ENCODE measurements around the gene CD52. TPM values are rescaled to one million over a fixed set of nuclear protein-coding genes. Genes with fewer than 3 reads are reported as not detected.

The CD52 gene
- total RNA-seq, 1 donor from 2014 or later, result 1,191 TPM

- intact Hi-C loops (cut with micrococcal nuclease), result no loop called here
These were observed 20.5 kb upstream of the CD52 start for GRCh38 chr1:26297057-26297790.

GRCh38 chr1:26297791-26298124 lies 20.0 kb upstream of the CD52 start:
- intact Hi-C loops (cut with micrococcal nuclease), result no loop called here

GRCh38 chr1:26300578-26301275 lies 17.0 kb upstream of the CD52 start:
- intact Hi-C loops (cut with micrococcal nuclease), result loop anchor here (10.0 kb wide), 1 partner anchor 326 kb away; no protein-coding TSS in a partner anchor

GRCh38 chr1:26302733-26303405 lies 14.9 kb upstream of the CD52 start:
- intact Hi-C loops (cut with micrococcal nuclease), result loop anchor here (10.0 kb wide), 1 partner anchor 328 kb away; no protein-coding TSS in a partner anchor

GRCh38 chr1:26305667-26306289 lies 12.0 kb upstream of the CD52 start:
- intact Hi-C loops (cut with micrococcal nuclease), result loop anchor here (1.0 to 10.0 kb wide), 5 partner anchors 21 to 398 kb away; partner anchors contain the start of genes DHDDS, HMGN2 and STMN1

GRCh38 chr1:26306290-26307229 lies 11.2 kb upstream of the CD52 start, which contains the start of gene UBXN11:
UBXN11 (minus strand) TSS chr1:26306636; CDS start chr1:26302883, 3,753 bp downstream.
- intact Hi-C loops (cut with micrococcal nuclease), result loop anchor here (1.0 to 10.0 kb wide), 8 partner anchors 11 to 399 kb away; partner anchors contain the start of genes CD52, CEP85, DHDDS and HMGN2

GRCh38 chr1:26307363-26307781 lies 10.4 kb upstream of the CD52 start:
- intact Hi-C loops (cut with micrococcal nuclease), result loop anchor here (1.0 to 10.0 kb wide), 6 partner anchors 10 to 400 kb away; partner anchors contain the start of genes CD52, CEP85, HMGN2 and STMN1

GRCh38 chr1:26307966-26308899 lies 9.5 kb upstream of the CD52 start:
- intact Hi-C loops (cut with micrococcal nuclease), result loop anchor here (1.0 to 10.0 kb wide), 6 partner anchors 9 to 401 kb away; partner anchors contain the start of genes CD52, CEP85, HMGN2 and STMN1

- intact Hi-C loops (cut with micrococcal nuclease), result no loop called here
These were observed 3.3 kb upstream of the CD52 start for GRCh38 chr1:26314501-26314900.

GRCh38 chr1:26315874-26316850 lies 1.6 kb upstream of the CD52 start:
- intact Hi-C loops (cut with micrococcal nuclease), result loop anchor here (5.0 kb wide), 1 partner anchor 204 kb away; the partner anchor contains the start of gene PDIK1L

GRCh38 chr1:26317146-26317545 lies 612 bp upstream of the CD52 start:
- intact Hi-C loops (cut with micrococcal nuclease), result loop anchor here (1.0 to 5.0 kb wide), 2 partner anchors 10 to 205 kb away; partner anchors contain the start of gene PDIK1L

GRCh38 chr1:26318338-26319064 lies 743 bp downstream of the CD52 start:
- intact Hi-C loops (cut with micrococcal nuclease), result loop anchor here (1.0 to 5.0 kb wide), 2 partner anchors 57 to 206 kb away; partner anchors contain the start of gene PDIK1L

GRCh38 chr1:26320896-26321295 lies 3.1 kb downstream of the CD52 start:
- intact Hi-C loops (cut with micrococcal nuclease), result loop anchor here (1.0 to 5.0 kb wide), 5 partner anchors 34 to 154 kb away; partner anchors contain the start of genes C1orf232 and ZNF593

- intact Hi-C loops (cut with micrococcal nuclease), result loop anchor here (1.0 to 5.0 kb wide), 5 partner anchors 34 to 154 kb away; partner anchors contain the start of genes C1orf232 and ZNF593
These were observed 3.7 kb downstream of the CD52 start for GRCh38 chr1:26321315-26322041.

- intact Hi-C loops (cut with micrococcal nuclease), result loop anchor here (5.0 kb wide), 2 partner anchors 70 to 155 kb away; partner anchors contain the start of genes C1orf232 and ZNF593
These were observed 4.2 kb downstream of the CD52 start for GRCh38 chr1:26322042-26322331.

GRCh38 chr1:26323382-26323781 lies 5.6 kb downstream of the CD52 start:
- intact Hi-C loops (cut with micrococcal nuclease), result loop anchor here (5.0 kb wide), 2 partner anchors 69 to 156 kb away; partner anchors contain the start of genes C1orf232 and ZNF593
